Measurements from ENCODE around the gene OR2T33.
"Not testable (repeated sequence)": the region's sequence is repeated elsewhere in the genome, so short reads cannot be mapped to it uniquely, and the experiment has no call there.

Gene OR2T33

GRCh38 chr1:248277876-248278275, at the start of gene OR2T33:
TSS of gene OR2T33 (minus strand) at chr1:248277976. CDS start at chr1:248273814, 4,162 bp downstream.
- no peak for DNase-seq

- no peak for DNase-seq
Measured at GRCh38 chr1:248324468-248324867, 46.7 kb upstream of the OR2T33 start, which contains the start of gene OR2M7. TSS of gene OR2M7 (minus strand) at chr1:248324568. CDS start at chr1:248324568, 0 bp downstream.

GRCh38 chr1:248316796-248317195, 39.0 kb upstream of the OR2T33 start:
- DNase-seq = no peak

GRCh38 chr1:248306740-248307139, 29.0 kb upstream of the OR2T33 start:
- not testable (repeated sequence) for DNase-seq

GRCh38 chr1:248306103-248306502, 28.3 kb upstream of the OR2T33 start:
- DNase-seq = no peak

- not testable (repeated sequence) for DNase-seq
Measured at GRCh38 chr1:248305672-248306071, 27.9 kb upstream of the OR2T33 start.

GRCh38 chr1:248303324-248303723, 25.5 kb upstream of the OR2T33 start, which contains the start of gene OR2T12:
TSS of gene OR2T12 (minus strand) at chr1:248303424. CDS start at chr1:248295578, 7,846 bp downstream.
- DNase-seq = no peak

- no peak for DNase-seq
Measured at GRCh38 chr1:248288391-248288790, 10.6 kb upstream of the OR2T33 start.

- not testable (repeated sequence) for DNase-seq
Measured at GRCh38 chr1:248273225-248273624, 4.6 kb downstream of the OR2T33 start.

GRCh38 chr1:248268178-248268577, 9.6 kb downstream of the OR2T33 start:
- DNase-seq = no peak

GRCh38 chr1:248259309-248259708, 18.5 kb downstream of the OR2T33 start:
- not testable (repeated sequence) for DNase-seq

- peak; percentile 26 for DNase-seq
Measured at GRCh38 chr1:248243204-248243603, 34.6 kb downstream of the OR2T33 start.

- no peak for DNase-seq
Measured at GRCh38 chr1:248239478-248239877, 38.3 kb downstream of the OR2T33 start.

- no peak for DNase-seq
Measured at GRCh38 chr1:248231117-248231516, 46.7 kb downstream of the OR2T33 start, which contains the start of gene OR2M4. TSS of gene OR2M4 (plus strand) at chr1:248231417. CDS start at chr1:248238929, 7,512 bp downstream.

- DNase-seq = no peak
Measured at GRCh38 chr1:248229360-248229908, 48.3 kb downstream of the OR2T33 start.

GRCh38 chr1:248225537-248225936, 52.2 kb downstream of the OR2T33 start:
- DNase-seq = no peak
